ENCODE results near the gene KRT1. TPM values are rescaled to one million over a fixed set of nuclear protein-coding genes. Genes with fewer than 3 reads are reported as not detected.

Gene KRT1
- total and polyA plus RNA-seq, 2 donors (not counting 1 experiment from before 2014, with no cell fraction given) = not detected

DNA sequence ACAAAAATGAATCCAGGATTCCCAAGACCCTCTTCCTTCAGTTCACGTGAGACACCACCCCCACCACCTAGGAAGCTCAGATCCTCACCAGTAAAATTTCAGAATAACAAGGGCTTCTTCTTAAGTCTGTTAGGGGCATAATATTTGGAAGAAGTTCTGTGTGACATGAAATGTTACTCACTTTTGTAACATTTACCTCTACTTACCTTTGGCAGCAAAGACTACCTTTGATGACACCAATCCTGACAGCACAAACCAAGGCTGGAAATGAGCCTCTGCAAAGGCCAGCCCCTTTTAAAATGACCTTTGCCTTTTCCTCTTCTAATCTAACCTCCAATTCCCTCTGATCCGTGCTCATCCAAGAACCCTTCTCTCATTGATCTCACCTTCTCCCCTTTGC lies 42.5 kb upstream of the KRT1 start:
- H3K4me1 ChIP-seq (ENCODE audit: control insufficient read depth in 2 of 2, insufficient read depth in 2 of 2, low read length in 2 of 2) = no peaks in the 10 kb centered on the region
- no peak overlapping the region for H3K27ac Mint-ChIP-seq
- H3K9me3 Mint-ChIP-seq (ENCODE audit: insufficient read depth) = no peaks in the 10 kb centered on the region
- no peak overlapping the region for H3K4me3 Mint-ChIP-seq
- H3K27me3 Mint-ChIP-seq = peaks cover 14% of the 10 kb centered on the region
- no peak for DNase-seq
- H3K27ac ChIP-seq (ENCODE audit: low read length in 2 of 2) = no peak overlapping the region
- H3K36me3 ChIP-seq (replicated peaks in 1 of 2; ENCODE audit: control extremely low read depth in 1 of 2, control insufficient read depth in 1 of 2, extremely low read depth in 1 of 2, insufficient read depth in 2 of 2, low read length in 1 of 2) = no peaks in the 10 kb centered on the region
- H3K9me3 ChIP-seq (ENCODE audit: control extremely low read depth in 1 of 3, control insufficient read depth in 2 of 3, insufficient read depth in 1 of 3, low read length in 2 of 3) = no peaks in the 10 kb centered on the region
- POLR2A ChIA-PET = no interaction called here
- no peak for ATAC-seq (ENCODE audit: low read depth)
- no peaks in the 10 kb centered on the region for H3K4me1 Mint-ChIP-seq
- no peak overlapping the region for H3K4me3 ChIP-seq (ENCODE audit: control extremely low read depth in 1 of 5, extremely low read depth in 1 of 5, insufficient read depth in 1 of 5, low read depth in 2 of 5, low read length in 4 of 5)
- H4K20me1 ChIP-seq (ENCODE audit: control insufficient read depth, insufficient read depth, low read length, poor library complexity, severe bottlenecking) = no peaks in the 10 kb centered on the region
- no peak overlapping the region for H3K4me2 ChIP-seq (replicated peaks; ENCODE audit: low read depth, low read length, poor library complexity, severe bottlenecking)
- CTCF ChIA-PET = no interaction called here
- H2AFZ ChIP-seq (ENCODE audit: insufficient read depth, low read depth, low read length, poor library complexity, severe bottlenecking) = no peak overlapping the region
- no peak overlapping the region for H3K9ac ChIP-seq (ENCODE audit: low read length)
- no peaks in the 10 kb centered on the region for H3K79me2 ChIP-seq (ENCODE audit: control insufficient read depth, insufficient read depth, low read length)
- 100% methylated on average over 1 of the region's 2 CpGs for WGBS (ENCODE audit: insufficient coverage)
- peaks cover 0 to 4% (median 0%) of the 10 kb centered on the region in 4 experiments for H3K27me3 ChIP-seq (replicated peaks in 1 of 4; ENCODE audit: control extremely low read depth in 1 of 4, control insufficient read depth in 3 of 4, insufficient read depth in 4 of 4, low read length in 3 of 4)
- intact Hi-C loops (cut with micrococcal nuclease) = no loop called here
- TF ChIP-seq, protein P1, sequence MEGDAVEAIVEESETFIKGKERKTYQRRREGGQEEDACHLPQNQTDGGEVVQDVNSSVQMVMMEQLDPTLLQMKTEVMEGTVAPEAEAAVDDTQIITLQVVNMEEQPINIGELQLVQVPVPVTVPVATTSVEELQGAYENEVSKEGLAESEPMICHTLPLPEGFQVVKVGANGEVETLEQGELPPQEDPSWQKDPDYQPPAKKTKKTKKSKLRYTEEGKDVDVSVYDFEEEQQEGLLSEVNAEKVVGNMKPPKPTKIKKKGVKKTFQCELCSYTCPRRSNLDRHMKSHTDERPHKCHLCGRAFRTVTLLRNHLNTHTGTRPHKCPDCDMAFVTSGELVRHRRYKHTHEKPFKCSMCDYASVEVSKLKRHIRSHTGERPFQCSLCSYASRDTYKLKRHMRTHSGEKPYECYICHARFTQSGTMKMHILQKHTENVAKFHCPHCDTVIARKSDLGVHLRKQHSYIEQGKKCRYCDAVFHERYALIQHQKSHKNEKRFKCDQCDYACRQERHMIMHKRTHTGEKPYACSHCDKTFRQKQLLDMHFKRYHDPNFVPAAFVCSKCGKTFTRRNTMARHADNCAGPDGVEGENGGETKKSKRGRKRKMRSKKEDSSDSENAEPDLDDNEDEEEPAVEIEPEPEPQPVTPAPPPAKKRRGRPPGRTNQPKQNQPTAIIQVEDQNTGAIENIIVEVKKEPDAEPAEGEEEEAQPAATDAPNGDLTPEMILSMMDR (IDR thresholded peaks at IDR 0.05) = no peak
- TF ChIP-seq EZH2 (IDR thresholded peaks at IDR 0.05; ENCODE audit: borderline replicate concordance, insufficient read depth, low read depth, low read length, poor library complexity, severe bottlenecking) = no peak

DNA sequence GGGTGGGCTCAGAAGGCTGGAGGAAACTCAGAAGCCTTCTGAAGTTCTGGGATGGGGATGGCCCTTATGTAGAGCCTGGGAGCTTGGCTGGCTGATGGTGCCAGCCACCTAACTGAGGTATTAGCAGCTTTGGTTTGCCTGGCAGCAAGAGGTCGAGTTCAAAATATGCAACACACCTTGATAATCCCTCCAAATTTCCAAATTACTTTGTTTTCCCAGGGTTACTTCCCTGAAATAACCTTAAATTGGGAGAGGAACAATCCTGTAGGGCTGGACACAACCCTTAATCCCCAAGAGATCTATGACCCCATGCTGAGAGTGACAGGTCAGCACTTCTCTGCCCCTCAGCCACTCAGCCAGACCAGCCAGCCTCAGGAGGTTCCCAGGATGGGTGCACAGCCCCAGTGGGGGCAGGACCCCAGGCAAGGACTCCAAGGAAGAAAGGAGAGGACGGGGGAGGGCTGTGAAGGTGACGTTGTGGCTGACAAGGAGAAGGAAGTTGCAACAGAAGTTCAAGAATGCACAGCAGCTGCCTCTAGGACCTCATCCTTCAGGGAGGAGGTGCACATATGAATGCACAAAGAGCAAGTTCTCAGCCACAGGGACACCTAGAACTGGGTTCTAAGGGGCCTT lies 41.7 kb upstream of the KRT1 start:
- Histone ChIP-seq H3K9ac (ENCODE audit: low read length) (no peak overlapping the region), H4K20me1 (ENCODE audit: control insufficient read depth, insufficient read depth, low read length, poor library complexity, severe bottlenecking) (no peaks in the 10 kb centered on the region), H3K4me2 (replicated peaks; ENCODE audit: low read depth, low read length, poor library complexity, severe bottlenecking) (no peak overlapping the region), H3K4me1 (ENCODE audit: control insufficient read depth in 2 of 2, insufficient read depth in 2 of 2, low read length in 2 of 2) (no peaks in the 10 kb centered on the region), H3K79me2 (ENCODE audit: control insufficient read depth, insufficient read depth, low read length) (no peaks in the 10 kb centered on the region), H3K27ac (ENCODE audit: low read length in 2 of 2) (no peak overlapping the region), H3K36me3 (replicated peaks in 1 of 2; ENCODE audit: control extremely low read depth in 1 of 2, control insufficient read depth in 1 of 2, extremely low read depth in 1 of 2, insufficient read depth in 2 of 2, low read length in 1 of 2) (no peaks in the 10 kb centered on the region), H2AFZ (ENCODE audit: insufficient read depth, low read depth, low read length, poor library complexity, severe bottlenecking) (no peak overlapping the region), H3K4me3 (ENCODE audit: control extremely low read depth in 1 of 5, extremely low read depth in 1 of 5, insufficient read depth in 1 of 5, low read depth in 2 of 5, low read length in 4 of 5) (no peak overlapping the region), H3K9me3 (ENCODE audit: control extremely low read depth in 1 of 3, control insufficient read depth in 2 of 3, insufficient read depth in 1 of 3, low read length in 2 of 3) (no peaks in the 10 kb centered on the region), H3K27me3 (replicated peaks in 1 of 4; ENCODE audit: control extremely low read depth in 1 of 4, control insufficient read depth in 3 of 4, insufficient read depth in 4 of 4, low read length in 3 of 4) (peaks cover 0 to 4% (median under 1%) of the 10 kb centered on the region in 4 experiments)
- no peaks in the 10 kb centered on the region for H3K9me3 Mint-ChIP-seq (ENCODE audit: insufficient read depth)
- 31% methylated on average over 3 of the region's 3 CpGs for WGBS (ENCODE audit: insufficient coverage)
- DNase-seq = no peak
- H3K4me3 Mint-ChIP-seq = no peak overlapping the region
- CTCF ChIA-PET = no interaction called here
- intact Hi-C loops (cut with micrococcal nuclease) = no loop called here
- ATAC-seq (ENCODE audit: low read depth) = no peak
- H3K27ac Mint-ChIP-seq = no peak overlapping the region
- no peaks in the 10 kb centered on the region for H3K4me1 Mint-ChIP-seq
- TF ChIP-seq, protein P1 (IDR thresholded peaks at IDR 0.05) = no peak
- no peak for TF ChIP-seq EZH2 (IDR thresholded peaks at IDR 0.05; ENCODE audit: borderline replicate concordance, insufficient read depth, low read depth, low read length, poor library complexity, severe bottlenecking)
- POLR2A ChIA-PET = no interaction called here
- peaks cover 15% of the 10 kb centered on the region for H3K27me3 Mint-ChIP-seq
